ENCODE results near the gene SYN1. TPM values are rescaled to one million over a fixed set of nuclear protein-coding genes. Genes with fewer than 3 reads are reported as not detected.

The SYN1 gene
- polyA plus RNA-seq, 1 of the 3 experiments (the other 2 are of a cell fraction), result 0.08 TPM

DNA sequence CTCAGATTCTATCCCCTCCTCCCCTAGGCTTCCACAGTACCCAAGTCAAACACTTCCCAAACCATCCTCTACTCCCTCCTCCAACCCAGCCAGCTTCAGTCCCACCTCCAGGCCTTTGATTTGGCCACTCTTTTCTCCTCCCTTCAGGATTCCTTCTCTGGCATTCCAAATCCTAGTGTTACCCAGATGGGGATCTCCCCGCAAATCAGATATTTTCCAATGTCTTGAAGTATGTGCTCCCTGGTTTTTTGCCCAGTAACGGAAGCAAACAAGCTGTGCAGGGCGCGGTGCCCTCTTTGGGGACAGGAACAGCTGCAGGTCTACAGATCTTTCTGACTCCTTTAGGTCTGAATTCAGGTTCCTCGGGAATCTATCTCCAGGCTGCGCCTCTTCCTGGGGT, 2.2 kb upstream of the SYN1 start:
- ChIA-PET CTCF (interaction anchor here (2.3 kb wide), 1 partner anchor 81 kb away, joined by 7 read pairs; no protein-coding TSS in a partner anchor), POLR2A (no interaction called here)
- Histone ChIP-seq H3K9ac (no peak overlapping the region), H3K4me2 (no peak overlapping the region), H3K4me1 (ENCODE audit: control insufficient read depth in 1 of 2, insufficient read depth in 2 of 2, low read depth in 1 of 2, low read length in 1 of 2) (peaks cover 0 to 9% of the 10 kb centered on the region in 2 experiments; a peak in 1 of 4 replicates), H3K9me3 (no peaks in the 10 kb centered on the region), H3K27ac (ENCODE audit: low read depth in 2 of 2, low read length in 1 of 2) (no peak overlapping the region), H3K27me3 (ENCODE audit: insufficient read depth) (peaks cover 19% of the 10 kb centered on the region), H3K4me3 (ENCODE audit: low read depth in 2 of 2, low read length in 1 of 2) (no peak overlapping the region), H4K20me1 (ENCODE audit: insufficient read depth) (no peaks in the 10 kb centered on the region), H3K79me2 (ENCODE audit: insufficient read depth) (no peaks in the 10 kb centered on the region), H3F3A (replicated peaks; ENCODE audit: insufficient read depth) (no peaks in the 10 kb centered on the region), H2AFZ (ENCODE audit: low read depth) (no peak overlapping the region), H3K9me2 (no peaks in the 10 kb centered on the region), H3K36me3 (replicated peaks in 1 of 2; ENCODE audit: control insufficient read depth in 1 of 2, insufficient read depth in 2 of 2, low read length in 1 of 2) (no peaks in the 10 kb centered on the region)
- 46% methylated on average over 6 of the region's 6 CpGs for WGBS (ENCODE audit: low lambda C conversion rate)
- DNase-seq, result no peak
- TF ChIP-seq NRF1 (IDR thresholded peaks at IDR 0.05; ENCODE audit: low read depth, low read length), result no peak
- no peak for TF ChIP-seq CHD2 (IDR thresholded peaks at IDR 0.05; ENCODE audit: low read length, partially characterized antibody)
- TF ChIP-seq, protein P1, sequence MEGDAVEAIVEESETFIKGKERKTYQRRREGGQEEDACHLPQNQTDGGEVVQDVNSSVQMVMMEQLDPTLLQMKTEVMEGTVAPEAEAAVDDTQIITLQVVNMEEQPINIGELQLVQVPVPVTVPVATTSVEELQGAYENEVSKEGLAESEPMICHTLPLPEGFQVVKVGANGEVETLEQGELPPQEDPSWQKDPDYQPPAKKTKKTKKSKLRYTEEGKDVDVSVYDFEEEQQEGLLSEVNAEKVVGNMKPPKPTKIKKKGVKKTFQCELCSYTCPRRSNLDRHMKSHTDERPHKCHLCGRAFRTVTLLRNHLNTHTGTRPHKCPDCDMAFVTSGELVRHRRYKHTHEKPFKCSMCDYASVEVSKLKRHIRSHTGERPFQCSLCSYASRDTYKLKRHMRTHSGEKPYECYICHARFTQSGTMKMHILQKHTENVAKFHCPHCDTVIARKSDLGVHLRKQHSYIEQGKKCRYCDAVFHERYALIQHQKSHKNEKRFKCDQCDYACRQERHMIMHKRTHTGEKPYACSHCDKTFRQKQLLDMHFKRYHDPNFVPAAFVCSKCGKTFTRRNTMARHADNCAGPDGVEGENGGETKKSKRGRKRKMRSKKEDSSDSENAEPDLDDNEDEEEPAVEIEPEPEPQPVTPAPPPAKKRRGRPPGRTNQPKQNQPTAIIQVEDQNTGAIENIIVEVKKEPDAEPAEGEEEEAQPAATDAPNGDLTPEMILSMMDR (IDR thresholded peaks at IDR 0.05), result no peak
- TF ChIP-seq, protein P2, sequence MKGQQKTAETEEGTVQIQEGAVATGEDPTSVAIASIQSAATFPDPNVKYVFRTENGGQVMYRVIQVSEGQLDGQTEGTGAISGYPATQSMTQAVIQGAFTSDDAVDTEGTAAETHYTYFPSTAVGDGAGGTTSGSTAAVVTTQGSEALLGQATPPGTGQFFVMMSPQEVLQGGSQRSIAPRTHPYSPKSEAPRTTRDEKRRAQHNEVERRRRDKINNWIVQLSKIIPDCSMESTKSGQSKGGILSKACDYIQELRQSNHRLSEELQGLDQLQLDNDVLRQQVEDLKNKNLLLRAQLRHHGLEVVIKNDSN (IDR thresholded peaks at IDR 0.05; ENCODE audit: borderline replicate concordance, low read depth), result no peak
- no peak for TF ChIP-seq RXRA (IDR thresholded peaks at IDR 0.05; ENCODE audit: borderline replicate concordance, low read depth)
- no peak for TF ChIP-seq RFX5 (IDR thresholded peaks at IDR 0.05; ENCODE audit: low read length)
- TF ChIP-seq, protein P3, sequence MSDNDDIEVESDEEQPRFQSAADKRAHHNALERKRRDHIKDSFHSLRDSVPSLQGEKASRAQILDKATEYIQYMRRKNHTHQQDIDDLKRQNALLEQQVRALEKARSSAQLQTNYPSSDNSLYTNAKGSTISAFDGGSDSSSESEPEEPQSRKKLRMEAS (IDR thresholded peaks at IDR 0.05; ENCODE audit: low read depth), result no peak
- no peak for TF ChIP-seq RCOR1 (IDR thresholded peaks at IDR 0.05; ENCODE audit: low read length)
- no peak for TF ChIP-seq FOSL2 (IDR thresholded peaks at IDR 0.05; ENCODE audit: borderline replicate concordance, low read depth)
- TF ChIP-seq POLR2AphosphoS5 (IDR thresholded peaks at IDR 0.05; ENCODE audit: low read depth, low read length), result no peak
- TF ChIP-seq, protein P4, sequence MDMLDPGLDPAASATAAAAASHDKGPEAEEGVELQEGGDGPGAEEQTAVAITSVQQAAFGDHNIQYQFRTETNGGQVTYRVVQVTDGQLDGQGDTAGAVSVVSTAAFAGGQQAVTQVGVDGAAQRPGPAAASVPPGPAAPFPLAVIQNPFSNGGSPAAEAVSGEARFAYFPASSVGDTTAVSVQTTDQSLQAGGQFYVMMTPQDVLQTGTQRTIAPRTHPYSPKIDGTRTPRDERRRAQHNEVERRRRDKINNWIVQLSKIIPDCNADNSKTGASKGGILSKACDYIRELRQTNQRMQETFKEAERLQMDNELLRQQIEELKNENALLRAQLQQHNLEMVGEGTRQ (IDR thresholded peaks at IDR 0.05; ENCODE audit: borderline replicate concordance, low read depth, low read length), result no peak
- no peak for TF ChIP-seq YY1 (IDR thresholded peaks at IDR 0.05; ENCODE audit: low read depth)
- no peak for TF ChIP-seq SIN3A (IDR thresholded peaks at IDR 0.05; ENCODE audit: borderline replicate concordance, low read depth, low read length)
- TF ChIP-seq EZH2phosphoT487 (IDR thresholded peaks at IDR 0.05; ENCODE audit: borderline replicate concordance, low read depth), result no peak
- TF ChIP-seq, protein P5, sequence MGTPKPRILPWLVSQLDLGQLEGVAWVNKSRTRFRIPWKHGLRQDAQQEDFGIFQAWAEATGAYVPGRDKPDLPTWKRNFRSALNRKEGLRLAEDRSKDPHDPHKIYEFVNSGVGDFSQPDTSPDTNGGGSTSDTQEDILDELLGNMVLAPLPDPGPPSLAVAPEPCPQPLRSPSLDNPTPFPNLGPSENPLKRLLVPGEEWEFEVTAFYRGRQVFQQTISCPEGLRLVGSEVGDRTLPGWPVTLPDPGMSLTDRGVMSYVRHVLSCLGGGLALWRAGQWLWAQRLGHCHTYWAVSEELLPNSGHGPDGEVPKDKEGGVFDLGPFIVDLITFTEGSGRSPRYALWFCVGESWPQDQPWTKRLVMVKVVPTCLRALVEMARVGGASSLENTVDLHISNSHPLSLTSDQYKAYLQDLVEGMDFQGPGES (IDR thresholded peaks at IDR 0.05; ENCODE audit: low read depth, low read length), result no peak
- no peak for TF ChIP-seq TEAD4 (IDR thresholded peaks at IDR 0.05; ENCODE audit: borderline replicate concordance, insufficient read depth)
